GM19351 (cell line): Measurements from ENCODE around the gene SPDYE8.
"Not testable (repeated sequence)": the region's sequence is repeated elsewhere in the genome, so short reads cannot be mapped to it uniquely, and the experiment has no call there.

ENCODE experiments used
- ATAC-seq: cut with Tn5 transposase; IDR thresholded peaks from one replicate; pipeline ENCODE4 v1.9.1; 2021; ENCODE audit warnings: mild to moderate bottlenecking, moderate library complexity; ENCODE audit not compliant: unreplicated experiment

Gene SPDYE8

DNA sequence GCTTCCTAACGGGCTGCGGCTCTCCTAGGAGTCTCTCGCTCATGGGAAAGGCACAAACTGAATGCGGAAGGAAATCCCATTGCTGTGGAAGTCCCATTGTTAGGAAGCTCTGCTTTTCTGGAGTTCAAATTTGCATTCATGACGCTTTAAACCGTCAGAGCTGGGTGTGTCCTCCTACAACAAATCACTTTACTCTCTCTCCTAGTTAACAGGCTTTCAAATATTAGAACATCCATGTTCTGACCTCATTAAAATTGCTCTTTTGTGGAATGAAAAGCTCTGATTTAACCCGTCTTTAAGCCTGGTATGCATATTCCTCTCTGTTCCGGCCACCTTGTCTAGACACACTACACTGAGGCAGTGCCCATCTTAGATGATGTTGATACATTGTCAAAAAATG is at the start of gene SPDYE8:
TSS of gene SPDYE8 (minus strand) at position 101 of the 400 bp plus-strand sequence. CDS start 1,800 bp downstream, outside the sequence.
- ATAC-seq, result not testable (repeated sequence)

- not testable (repeated sequence) for ATAC-seq
Measured at GRCh38 chr7:73057811-73058210, 28.2 kb upstream of the SPDYE8 start, which contains the start of gene SPDYE11. Gene SPDYE11 (minus strand): TSS chr7:73057911. CDS start chr7:73056111, 1,800 bp downstream.

GRCh38 chr7:73006491-73006890 is 23.1 kb downstream of the SPDYE8 start:
- not testable (repeated sequence) for ATAC-seq

DNA sequence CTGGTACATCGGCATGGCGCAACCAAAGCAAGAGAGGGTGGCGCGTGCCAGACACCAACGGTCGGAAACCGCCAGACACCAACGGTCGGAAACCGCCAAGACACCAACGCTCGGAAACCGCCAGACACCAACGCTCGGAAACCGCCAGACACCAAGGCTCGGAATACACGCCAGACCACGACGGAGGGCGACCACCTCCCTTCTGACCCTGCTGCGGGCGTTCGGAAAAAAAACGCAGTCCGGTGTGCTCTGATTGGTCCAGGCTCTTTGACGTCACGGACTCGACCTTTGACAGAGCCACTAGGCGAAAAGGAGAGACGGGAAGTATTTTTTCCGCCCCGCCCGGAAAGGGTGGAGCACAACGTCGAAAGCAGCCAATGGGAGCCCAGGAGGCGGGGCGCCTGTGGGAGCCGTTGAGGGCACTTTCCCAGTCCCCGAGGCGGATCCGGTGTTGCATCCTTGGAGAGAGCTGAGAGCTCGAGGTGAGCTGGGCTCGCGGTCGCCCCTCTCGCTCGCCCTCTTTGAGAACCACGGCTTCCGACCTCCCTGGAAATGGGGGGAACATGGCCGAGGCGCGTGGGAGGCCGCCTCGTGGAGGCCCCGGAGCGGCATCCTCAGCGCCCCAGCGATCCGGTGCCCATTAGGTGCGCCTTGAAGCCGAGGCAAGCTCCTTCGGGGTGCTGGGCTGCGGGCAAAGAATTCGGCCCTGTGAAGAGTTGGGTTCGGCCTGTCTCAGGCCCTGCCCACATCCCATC is 23.7 kb downstream of the SPDYE8 start:
- ATAC-seq, result peak; percentile 80

DNA sequence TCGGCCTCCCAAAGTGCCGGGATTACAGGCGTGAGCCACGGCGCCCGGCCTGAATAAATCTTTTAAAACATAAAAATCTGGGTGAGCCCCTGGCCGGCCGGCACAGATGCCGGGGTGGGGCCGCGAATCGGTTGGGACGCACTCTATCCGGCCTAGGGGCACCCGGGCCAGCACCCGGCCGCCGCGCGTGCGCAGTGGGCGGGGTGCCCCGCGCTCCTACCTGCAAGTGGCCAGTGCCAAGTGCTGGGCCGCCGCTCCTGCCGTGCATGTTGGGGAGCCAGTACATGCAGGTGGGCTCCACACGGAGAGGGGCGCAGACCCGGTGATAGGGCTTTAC is 24.2 kb downstream of the SPDYE8 start:
- ATAC-seq, result peak; percentile 77

- ATAC-seq, result not testable (repeated sequence)
Measured at GRCh38 chr7:72997887-72998468, 31.6 kb downstream of the SPDYE8 start.

- ATAC-seq, result not testable (repeated sequence)
Measured at GRCh38 chr7:72997447-72997846, 32.1 kb downstream of the SPDYE8 start.

DNA sequence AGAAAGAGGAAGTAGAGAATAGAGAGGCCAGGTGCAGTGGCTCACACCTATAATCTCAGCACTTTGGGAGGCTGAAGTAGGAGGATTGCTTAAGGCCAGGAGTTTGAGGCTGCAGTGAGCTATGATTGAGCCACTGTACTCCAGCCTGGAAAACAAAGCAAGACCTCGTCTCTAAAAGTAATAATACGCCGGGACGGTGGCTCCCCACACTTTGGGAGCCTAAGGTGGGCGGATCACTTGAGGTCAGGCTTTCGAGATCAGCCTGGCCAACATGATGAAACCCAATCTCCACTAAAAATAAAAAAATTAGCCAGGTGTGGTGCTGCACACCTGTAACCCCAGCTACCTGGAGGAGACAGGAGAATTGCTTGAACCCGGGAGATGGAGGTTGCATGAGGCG is 34.1 kb downstream of the SPDYE8 start:
- not testable (repeated sequence) for ATAC-seq

DNA sequence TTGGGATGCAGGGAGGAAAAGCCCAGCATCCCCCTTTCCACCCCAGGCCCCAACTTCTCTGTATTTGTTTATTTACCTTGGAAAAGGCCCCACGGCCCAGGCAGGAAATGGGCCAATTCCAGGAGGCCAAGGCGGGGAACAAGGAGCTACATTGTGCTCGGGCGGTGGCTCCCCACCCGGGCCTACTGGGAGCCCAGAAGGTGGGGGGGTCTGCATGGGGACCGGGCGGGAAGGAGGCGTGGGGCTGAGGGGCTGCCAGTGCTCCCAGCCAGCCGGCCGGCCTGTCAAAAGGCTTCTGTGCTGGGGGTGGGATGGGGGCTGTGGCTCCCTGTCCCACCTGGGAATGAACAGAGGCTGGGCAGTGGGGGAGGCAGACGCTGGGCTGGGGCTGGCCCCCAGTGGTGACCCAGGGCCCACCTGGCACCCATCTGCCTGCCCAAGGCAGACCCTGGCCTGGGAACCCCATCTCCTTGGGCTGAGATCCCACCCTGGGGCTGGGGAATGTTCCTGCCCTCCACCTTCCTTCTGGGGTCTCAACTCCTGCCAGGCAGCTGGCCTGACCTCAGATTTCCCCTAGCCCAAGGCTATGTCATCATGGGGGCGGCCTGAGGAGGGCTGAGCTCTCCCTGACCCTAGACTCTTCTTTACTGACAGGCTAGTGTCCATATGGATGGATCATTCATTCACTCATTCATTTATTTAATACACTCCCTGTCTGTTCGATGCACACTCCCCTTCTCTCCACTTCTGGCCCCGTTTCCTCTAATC is 39.2 kb downstream of the SPDYE8 start:
- ATAC-seq, result not testable (repeated sequence)

- not testable (repeated sequence) for ATAC-seq
Measured at GRCh38 chr7:72982084-72982483, 47.5 kb downstream of the SPDYE8 start.

GRCh38 chr7:72980382-72980781 is 49.2 kb downstream of the SPDYE8 start:
- not testable (repeated sequence) for ATAC-seq

DNA sequence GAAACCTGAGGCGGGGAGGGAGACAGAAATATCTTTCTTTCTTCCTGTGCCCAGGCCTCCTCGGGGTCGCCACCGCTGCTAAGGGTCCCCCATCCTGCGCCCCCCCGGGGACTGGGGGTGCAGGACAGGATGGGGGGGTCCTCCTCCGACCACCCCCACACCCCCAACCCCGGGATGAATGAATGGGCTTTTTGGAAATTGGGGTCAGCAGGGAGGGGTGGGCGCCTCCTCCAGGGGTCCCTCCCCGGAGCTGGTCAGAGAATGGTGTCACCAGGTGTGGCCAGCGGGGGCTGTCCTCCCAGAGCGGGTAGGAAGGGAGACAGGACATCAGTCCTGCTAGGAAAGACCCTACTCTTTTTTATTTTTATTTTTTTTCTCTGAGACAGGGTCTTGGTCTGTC is 53.1 kb downstream of the SPDYE8 start:
- not testable (repeated sequence) for ATAC-seq

DNA sequence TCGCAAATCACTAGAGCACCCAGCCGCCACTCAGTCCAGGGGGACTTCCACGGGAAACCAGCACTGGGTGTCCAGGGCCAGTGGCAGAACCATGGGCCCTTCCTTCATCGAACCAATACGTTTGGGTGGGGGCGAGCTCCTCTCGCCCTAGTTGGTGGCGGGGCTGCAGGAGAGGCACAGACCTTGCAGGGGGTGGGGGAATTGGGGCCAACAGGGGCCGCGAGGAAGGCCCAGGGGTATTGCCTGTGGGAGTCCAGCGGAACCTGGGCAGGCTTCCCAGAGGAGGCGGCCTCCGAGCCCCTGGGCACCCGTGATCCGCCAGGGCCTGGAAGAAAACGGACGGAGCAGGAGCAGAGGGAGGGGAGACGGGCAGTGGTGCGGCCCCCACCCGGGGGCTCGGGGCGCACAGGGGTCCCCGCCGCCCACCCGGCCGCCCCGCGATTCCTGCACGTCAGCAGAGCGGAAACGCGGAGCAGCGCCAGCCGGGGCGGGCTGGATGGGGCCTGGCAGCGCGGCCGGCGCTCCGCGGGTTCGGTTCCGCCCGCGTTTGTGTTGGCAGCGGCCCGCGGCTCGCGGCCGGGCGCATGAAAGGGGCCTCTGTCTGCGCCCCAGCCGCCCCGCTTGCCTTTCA is 53.8 kb downstream of the SPDYE8 start:
- not testable (repeated sequence) for ATAC-seq

- ATAC-seq, result not testable (repeated sequence)
Measured at GRCh38 chr7:72974781-72975180, 54.8 kb downstream of the SPDYE8 start.

DNA sequence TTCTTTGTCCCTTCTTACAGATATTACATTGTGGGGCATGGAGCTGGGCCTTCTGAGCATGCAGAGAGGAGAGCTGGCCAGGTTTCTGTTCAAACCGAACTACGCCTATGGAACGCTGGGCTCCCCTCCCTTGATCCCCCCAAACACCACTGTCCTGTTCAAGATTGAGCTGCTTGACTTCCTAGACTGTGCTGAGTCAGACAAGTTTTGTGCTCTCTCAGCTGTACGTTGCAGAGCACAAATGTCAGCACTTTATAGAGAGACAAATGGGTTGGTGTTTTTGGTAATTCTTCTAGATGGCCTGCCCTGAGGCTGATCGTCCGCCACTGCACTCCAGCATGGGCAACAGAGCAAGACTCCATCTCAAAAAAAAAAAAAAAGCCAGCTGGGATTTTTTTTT is 58.1 kb downstream of the SPDYE8 start:
- ATAC-seq, result not testable (repeated sequence)
